T-helper 2 cell treated with Interferon-gamma antibody and Interleukin-4, amounts not matched to agents 5 μg/mL and 100 μg/mL, for 36 hours (primary cell): ENCODE measurements around the gene MAP2K5.

Experiments used
- DNase-seq: peaks from one replicate; pipeline ENCODE4 v3.0.0; 2021; ENCODE audit warnings: low spot score
- H3K27ac Mint-ChIP-seq: one replicate; pipeline ENCODE4 v1.8.0; 2021; ENCODE audit warnings: mild to moderate bottlenecking, mixed read lengths
- H3K27me3 Mint-ChIP-seq: one replicate; pipeline ENCODE4 v1.8.0; 2021; ENCODE audit warnings: low read depth, mixed read lengths
- H3K36me3 Mint-ChIP-seq: one replicate; pipeline ENCODE4 v1.8.0; 2021; ENCODE audit warnings: low read depth, mixed read lengths
- H3K4me1 Mint-ChIP-seq: one replicate; pipeline ENCODE4 v1.8.0; 2021; ENCODE audit warnings: low read depth, mixed read lengths
- H3K4me3 Mint-ChIP-seq: one replicate; pipeline ENCODE4 v1.8.0; 2022; ENCODE audit warnings: mild to moderate bottlenecking, moderate library complexity, mixed read lengths
- H3K9me3 Mint-ChIP-seq: one replicate; pipeline ENCODE4 v1.8.0; 2021; ENCODE audit warnings: mixed read lengths

Gene MAP2K5

GRCh38 chr15:67771189-67771800, 228.8 kb downstream of the MAP2K5 start:
- Mint-ChIP-seq H3K27me3 (no peaks in the 10 kb centered on the region), H3K4me3 (no peak overlapping the region), H3K4me1 (peaks cover 2% of the 10 kb centered on the region), H3K27ac (no peak overlapping the region), H3K36me3 (no peaks in the 10 kb centered on the region), H3K9me3 (no peaks in the 10 kb centered on the region)
- no peak for DNase-seq

- H3K27ac Mint-ChIP-seq: no peak overlapping the region
- H3K4me3 Mint-ChIP-seq: no peak overlapping the region
- no peaks in the 10 kb centered on the region for H3K27me3 Mint-ChIP-seq
- no peak for DNase-seq
- H3K36me3 Mint-ChIP-seq: no peaks in the 10 kb centered on the region
- no peaks in the 10 kb centered on the region for H3K4me1 Mint-ChIP-seq
- H3K9me3 Mint-ChIP-seq: no peaks in the 10 kb centered on the region
These were observed 232.1 kb downstream of the MAP2K5 start for GRCh38 chr15:67774626-67775025.

- no peak overlapping the region for H3K4me3 Mint-ChIP-seq
- no peaks in the 10 kb centered on the region for H3K9me3 Mint-ChIP-seq
- DNase-seq: no peak
- no peaks in the 10 kb centered on the region for H3K27me3 Mint-ChIP-seq
- H3K36me3 Mint-ChIP-seq: no peaks in the 10 kb centered on the region
- H3K27ac Mint-ChIP-seq: no peak overlapping the region
- no peaks in the 10 kb centered on the region for H3K4me1 Mint-ChIP-seq
These were observed 232.7 kb downstream of the MAP2K5 start for GRCh38 chr15:67775250-67775649.

- H3K27ac Mint-ChIP-seq: no peak overlapping the region
- DNase-seq: no peak
- H3K9me3 Mint-ChIP-seq: no peaks in the 10 kb centered on the region
- H3K4me3 Mint-ChIP-seq: no peak overlapping the region
- H3K36me3 Mint-ChIP-seq: no peaks in the 10 kb centered on the region
- no peaks in the 10 kb centered on the region for H3K27me3 Mint-ChIP-seq
- no peaks in the 10 kb centered on the region for H3K4me1 Mint-ChIP-seq
These were observed 233.5 kb downstream of the MAP2K5 start for GRCh38 chr15:67775998-67776397.

GRCh38 chr15:67776600-67776999, 234.1 kb downstream of the MAP2K5 start:
- no peak overlapping the region for H3K4me3 Mint-ChIP-seq
- no peak for DNase-seq

GRCh38 chr15:67777071-67777470, 234.6 kb downstream of the MAP2K5 start:
- no peaks in the 10 kb centered on the region for H3K4me1 Mint-ChIP-seq
- no peak overlapping the region for H3K4me3 Mint-ChIP-seq
- no peak for DNase-seq
- no peaks in the 10 kb centered on the region for H3K36me3 Mint-ChIP-seq
- no peak overlapping the region for H3K27ac Mint-ChIP-seq
- no peaks in the 10 kb centered on the region for H3K27me3 Mint-ChIP-seq
- no peaks in the 10 kb centered on the region for H3K9me3 Mint-ChIP-seq

More at GRCh38 chr15:67776600-67776999, 234.1 kb downstream of the MAP2K5 start:
- H3K36me3 Mint-ChIP-seq: no peaks in the 10 kb centered on the region
- H3K27ac Mint-ChIP-seq: no peak overlapping the region
- H3K27me3 Mint-ChIP-seq: no peaks in the 10 kb centered on the region
- H3K9me3 Mint-ChIP-seq: no peaks in the 10 kb centered on the region
- no peaks in the 10 kb centered on the region for H3K4me1 Mint-ChIP-seq

- DNase-seq: no peak
- Mint-ChIP-seq H3K36me3 (no peaks in the 10 kb centered on the region), H3K4me1 (no peaks in the 10 kb centered on the region), H3K27me3 (no peaks in the 10 kb centered on the region), H3K4me3 (no peak overlapping the region), H3K9me3 (no peaks in the 10 kb centered on the region), H3K27ac (no peak overlapping the region)
These were observed 235.3 kb downstream of the MAP2K5 start for GRCh38 chr15:67777773-67778172.

- no peak overlapping the region for H3K4me3 Mint-ChIP-seq
- no peak for DNase-seq
- H3K27ac Mint-ChIP-seq: no peak overlapping the region
- peaks cover 3% of the 10 kb centered on the region for H3K36me3 Mint-ChIP-seq
- no peaks in the 10 kb centered on the region for H3K27me3 Mint-ChIP-seq
- no peaks in the 10 kb centered on the region for H3K9me3 Mint-ChIP-seq
- peaks cover 10% of the 10 kb centered on the region for H3K4me1 Mint-ChIP-seq
These were observed 236.6 kb downstream of the MAP2K5 start for GRCh38 chr15:67778968-67779548.

GRCh38 chr15:67779549-67780111, 237.1 kb downstream of the MAP2K5 start:
- Mint-ChIP-seq H3K27ac (no peak overlapping the region), H3K36me3 (peaks cover 3% of the 10 kb centered on the region), H3K27me3 (no peaks in the 10 kb centered on the region), H3K9me3 (no peaks in the 10 kb centered on the region), H3K4me1 (peaks cover 16% of the 10 kb centered on the region), H3K4me3 (no peak overlapping the region)
- no peak for DNase-seq

- Mint-ChIP-seq H3K36me3 (peaks cover 3% of the 10 kb centered on the region), H3K4me3 (no peak overlapping the region), H3K27ac (no peak overlapping the region), H3K9me3 (no peaks in the 10 kb centered on the region), H3K4me1 (peaks cover 22% of the 10 kb centered on the region), H3K27me3 (no peaks in the 10 kb centered on the region)
- no peak for DNase-seq
These were observed 238.6 kb downstream of the MAP2K5 start for GRCh38 chr15:67781061-67781460.

GRCh38 chr15:67781907-67782690, 239.6 kb downstream of the MAP2K5 start:
- Mint-ChIP-seq H3K4me3 (no peak overlapping the region), H3K9me3 (no peaks in the 10 kb centered on the region), H3K27ac (no peak overlapping the region), H3K36me3 (peaks cover 3% of the 10 kb centered on the region), H3K27me3 (no peaks in the 10 kb centered on the region), H3K4me1 (peaks cover 22% of the 10 kb centered on the region)
- no peak for DNase-seq

- Mint-ChIP-seq H3K9me3 (no peaks in the 10 kb centered on the region), H3K4me1 (peaks cover 22% of the 10 kb centered on the region), H3K36me3 (peaks cover 3% of the 10 kb centered on the region), H3K4me3 (no peak overlapping the region), H3K27ac (no peak overlapping the region), H3K27me3 (no peaks in the 10 kb centered on the region)
- no peak for DNase-seq
These were observed 240.1 kb downstream of the MAP2K5 start for GRCh38 chr15:67782691-67782991.

GRCh38 chr15:67783303-67783702, 240.8 kb downstream of the MAP2K5 start:
- Mint-ChIP-seq H3K27me3 (no peaks in the 10 kb centered on the region), H3K4me1 (peaks cover 22% of the 10 kb centered on the region), H3K4me3 (peak overlapping the region; percentile 61), H3K9me3 (no peaks in the 10 kb centered on the region), H3K27ac (peak overlapping the region; percentile 73), H3K36me3 (peaks cover 3% of the 10 kb centered on the region)
- DNase-seq: peak; percentile 19

GRCh38 chr15:67784090-67784781, 241.7 kb downstream of the MAP2K5 start:
- DNase-seq: no peak
- Mint-ChIP-seq H3K36me3 (peaks cover 3% of the 10 kb centered on the region), H3K9me3 (no peaks in the 10 kb centered on the region), H3K4me1 (peaks cover 22% of the 10 kb centered on the region), H3K27me3 (no peaks in the 10 kb centered on the region), H3K27ac (no peak overlapping the region), H3K4me3 (no peak overlapping the region)
